ACC112 (cell line): ENCODE data around the gene UFSP1.
A peak's percentile ranks its signal among the peaks of the same experiment; 100 is the strongest.
"Not testable (repeated sequence)": the region's sequence is repeated elsewhere in the genome, so short reads cannot be mapped to it uniquely, and the experiment has no call there.

Source experiments
- H2AFZ ChIP-seq: fragments of 200-600 bp; sonication (generic); one replicate; pipeline ENCODE4 v1.6.0; 2017; ENCODE audit warnings: antibody characterized with exemption, low read length; ENCODE audit not compliant: unreplicated experiment
- H3K27ac ChIP-seq: fragments of 200-600 bp; sonication (generic); 2 replicates; pipeline ENCODE4 v1.5.1; 2014; ENCODE audit warnings: low read depth, mild to moderate bottlenecking, antibody characterized with exemption, low read length, moderate library complexity
- H3K27me3 ChIP-seq: fragments of 200-600 bp; sonication (generic); 2 replicates; pipeline ENCODE4 v1.6.1; 2014; ENCODE audit warnings: mild to moderate bottlenecking, antibody characterized with exemption, low read length, moderate library complexity, mixed read lengths; ENCODE audit not compliant: insufficient read depth
- H3K36me3 ChIP-seq: fragments of 200-600 bp; sonication (generic); 2 replicates; pipeline ENCODE4 v1.6.1; 2016; ENCODE audit warnings: mild to moderate bottlenecking, antibody characterized with exemption, low read length, moderate library complexity, mixed read lengths; ENCODE audit not compliant: insufficient read depth
- H3K4me1 ChIP-seq: fragments of 200-600 bp; sonication (generic); one replicate; pipeline ENCODE4 v1.6.1; 2016; ENCODE audit warnings: low read length, mixed read lengths; ENCODE audit not compliant: insufficient read depth, unreplicated experiment, control insufficient read depth
- H3K4me3 ChIP-seq: fragments of 200-600 bp; sonication (generic); 2 replicates; pipeline ENCODE4 v1.5.1; 2014; ENCODE audit warnings: mild to moderate bottlenecking, low read depth, low read length
- H3K79me2 ChIP-seq: fragments of 200-600 bp; sonication (generic); one replicate; pipeline ENCODE4 v1.6.0; 2016; ENCODE audit warnings: low read length; ENCODE audit not compliant: control insufficient read depth, unreplicated experiment, insufficient read depth

The UFSP1 gene

GRCh38 chr7:100888988-100889750 is at the start of gene UFSP1:
TSS of gene UFSP1 (minus strand) at chr7:100889715. CDS start at chr7:100889271, 444 bp downstream.
- Histone ChIP-seq H3K27me3 (no peaks in the 10 kb centered on the region), H3K36me3 (peaks cover 22% of the 10 kb centered on the region; the same call in 1 of the 2 replicates), H3K4me3 (peak within 1 kb of the TSS; percentile 84), H3K27ac (peak within 1 kb of the TSS; percentile 72), H3K79me2 (peaks cover 24% of the 10 kb centered on the region), H3K4me1 (peaks cover 22% of the 10 kb centered on the region), H2AFZ (peak within 1 kb of the TSS; percentile 93)

GRCh38 chr7:100936167-100936566 is 46.7 kb upstream of the UFSP1 start:
- H3K4me3 ChIP-seq, H3K79me2 ChIP-seq, H2AFZ ChIP-seq, H3K27ac ChIP-seq, H3K4me1 ChIP-seq, H3K36me3 ChIP-seq: not testable (repeated sequence)
- peaks cover 10% of the 10 kb centered on the region for H3K27me3 ChIP-seq

GRCh38 chr7:100935381-100935780 is 45.9 kb upstream of the UFSP1 start:
- not testable (repeated sequence) for H2AFZ ChIP-seq, H3K79me2 ChIP-seq, H3K4me1 ChIP-seq, H3K36me3 ChIP-seq, H3K4me3 ChIP-seq, H3K27ac ChIP-seq
- H3K27me3 ChIP-seq: peaks cover 17% of the 10 kb centered on the region

GRCh38 chr7:100933734-100934133 is 44.2 kb upstream of the UFSP1 start:
- no peaks in the 10 kb centered on the region for H3K4me1 ChIP-seq
- no peak overlapping the region for H2AFZ ChIP-seq
- H3K27ac ChIP-seq: no peak overlapping the region
- peaks cover 22% of the 10 kb centered on the region for H3K27me3 ChIP-seq
- H3K4me3 ChIP-seq: no peak overlapping the region
- H3K36me3 ChIP-seq: no peaks in the 10 kb centered on the region
- no peaks in the 10 kb centered on the region for H3K79me2 ChIP-seq

- Histone ChIP-seq H3K79me2 (no peaks in the 10 kb centered on the region), H3K36me3 (no peaks in the 10 kb centered on the region), H3K4me1 (no peaks in the 10 kb centered on the region), H3K4me3 (no peak overlapping the region), H2AFZ (no peak overlapping the region), H3K27ac (no peak overlapping the region), H3K27me3 (peaks cover 15% of the 10 kb centered on the region)
Measured at GRCh38 chr7:100929808-100930174, 40.3 kb upstream of the UFSP1 start.

GRCh38 chr7:100923616-100924015 is 34.1 kb upstream of the UFSP1 start:
- not testable (repeated sequence) for H2AFZ ChIP-seq, H3K27ac ChIP-seq, H3K4me3 ChIP-seq, H3K36me3 ChIP-seq, H3K4me1 ChIP-seq, H3K79me2 ChIP-seq
- H3K27me3 ChIP-seq: peaks cover 12% of the 10 kb centered on the region

- H3K36me3 ChIP-seq: no peaks in the 10 kb centered on the region
- no peaks in the 10 kb centered on the region for H3K4me1 ChIP-seq
- peaks cover 12% of the 10 kb centered on the region for H3K27me3 ChIP-seq
- no peak overlapping the region for H2AFZ ChIP-seq
- no peak overlapping the region for H3K27ac ChIP-seq
- no peaks in the 10 kb centered on the region for H3K79me2 ChIP-seq
- no peak overlapping the region for H3K4me3 ChIP-seq
Measured at GRCh38 chr7:100921039-100921438, 31.5 kb upstream of the UFSP1 start.

- H2AFZ ChIP-seq: not testable (repeated sequence)
Measured at GRCh38 chr7:100919779-100920437, 30.4 kb upstream of the UFSP1 start.

GRCh38 chr7:100919335-100919734 is 29.8 kb upstream of the UFSP1 start:
- H3K4me1 ChIP-seq, H3K36me3 ChIP-seq, H2AFZ ChIP-seq, H3K27ac ChIP-seq, H3K79me2 ChIP-seq, H3K4me3 ChIP-seq: not testable (repeated sequence)
- H3K27me3 ChIP-seq: peaks cover 12% of the 10 kb centered on the region

More at GRCh38 chr7:100919779-100920437, 30.4 kb upstream of the UFSP1 start:
- peaks cover 12% of the 10 kb centered on the region for H3K27me3 ChIP-seq
- not testable (repeated sequence) for H3K36me3 ChIP-seq, H3K4me1 ChIP-seq, H3K79me2 ChIP-seq, H3K27ac ChIP-seq, H3K4me3 ChIP-seq

GRCh38 chr7:100914879-100915447 is 25.4 kb upstream of the UFSP1 start:
- Histone ChIP-seq H3K36me3 (no peaks in the 10 kb centered on the region), H3K27me3 (peaks cover 7% of the 10 kb centered on the region; the same call in 1 of the 2 replicates), H3K27ac (no peak overlapping the region), H3K79me2 (no peaks in the 10 kb centered on the region), H3K4me1 (no peaks in the 10 kb centered on the region), H3K4me3 (no peak overlapping the region), H2AFZ (no peak overlapping the region)
